Right lobe of liver (tissue), 4 donors: ENCODE data around the gene PPARGC1A.

ENCODE experiments used
- POLR2A ChIP-seq: fragments of 450-650 bp; IDR thresholded peaks from one replicate; pipeline ENCODE4 v1.6.1; 2017; ENCODE audit warnings: antibody characterized with exemption, mild to moderate bottlenecking
- TF ChIP-seq, protein P1 (sequence below), 4 donors: fragments of 200-600 bp in 3 of 4; fragments of 450-650 bp in 1 of 4; IDR thresholded peaks; one replicate each; pipeline versions ENCODE4 v1.5.1 to v1.8.0; 2016 to 2022; ENCODE audit warnings: antibody characterized with exemption in 4 of 4, mild to moderate bottlenecking in 2 of 4
- donor health status: DM: no; HTN: no; CAD: no.
- donor health status: DM: no; HTN: no; CAD: no.
- donor health status: DM: no; HTN: yes; CAD: no.

DNA sequence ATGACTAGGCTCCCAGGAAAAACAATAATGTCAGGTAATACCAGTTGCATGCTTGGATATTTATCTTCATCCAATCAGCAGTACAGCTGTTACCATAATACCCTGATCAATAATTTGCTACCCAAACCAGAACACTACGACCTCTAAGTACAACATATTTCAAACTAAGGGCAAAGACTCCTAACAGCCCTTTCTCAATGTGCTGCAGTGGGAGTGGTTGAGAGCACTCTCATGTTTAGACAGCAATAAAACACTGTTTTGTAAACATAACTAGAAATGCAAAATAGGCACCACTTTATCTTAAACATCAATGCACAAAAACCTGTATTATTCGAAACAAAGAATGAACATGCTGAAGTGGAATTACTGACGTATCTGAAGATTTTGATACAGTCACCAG, 28.9 kb downstream of the PPARGC1A start:
- TF ChIP-seq, protein P1, sequence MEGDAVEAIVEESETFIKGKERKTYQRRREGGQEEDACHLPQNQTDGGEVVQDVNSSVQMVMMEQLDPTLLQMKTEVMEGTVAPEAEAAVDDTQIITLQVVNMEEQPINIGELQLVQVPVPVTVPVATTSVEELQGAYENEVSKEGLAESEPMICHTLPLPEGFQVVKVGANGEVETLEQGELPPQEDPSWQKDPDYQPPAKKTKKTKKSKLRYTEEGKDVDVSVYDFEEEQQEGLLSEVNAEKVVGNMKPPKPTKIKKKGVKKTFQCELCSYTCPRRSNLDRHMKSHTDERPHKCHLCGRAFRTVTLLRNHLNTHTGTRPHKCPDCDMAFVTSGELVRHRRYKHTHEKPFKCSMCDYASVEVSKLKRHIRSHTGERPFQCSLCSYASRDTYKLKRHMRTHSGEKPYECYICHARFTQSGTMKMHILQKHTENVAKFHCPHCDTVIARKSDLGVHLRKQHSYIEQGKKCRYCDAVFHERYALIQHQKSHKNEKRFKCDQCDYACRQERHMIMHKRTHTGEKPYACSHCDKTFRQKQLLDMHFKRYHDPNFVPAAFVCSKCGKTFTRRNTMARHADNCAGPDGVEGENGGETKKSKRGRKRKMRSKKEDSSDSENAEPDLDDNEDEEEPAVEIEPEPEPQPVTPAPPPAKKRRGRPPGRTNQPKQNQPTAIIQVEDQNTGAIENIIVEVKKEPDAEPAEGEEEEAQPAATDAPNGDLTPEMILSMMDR (IDR thresholded peaks at IDR 0.05) = no peak
- TF ChIP-seq POLR2A = no peak
